Activated T-cell treated with anti-CD3 and anti-CD28 coated beads, Interleukin-2, amount 50 U/mL, for 4 hours (primary cell): ENCODE results near the gene ADK. TPM values are rescaled to one million over a fixed set of nuclear protein-coding genes. Genes with fewer than 3 reads are reported as not detected.

Source experiments
- ATAC-seq, 2 donors: fragments of 200-7000 bp; cut with Tn5 transposase; one replicate each; pipeline ENCODE4 v1.10.0; 2021
- DNase-seq: peaks from one replicate; pipeline ENCODE4 v3.0.0-alpha.2; 2020
- H3K27me3 Mint-ChIP-seq: one replicate; pipeline ENCODE4 v1.8.0; 2021; ENCODE audit warnings: low read depth, mixed read lengths
- H3K36me3 Mint-ChIP-seq: one replicate; pipeline ENCODE4 v1.8.0; 2022; ENCODE audit warnings: mixed read lengths; ENCODE audit not compliant: insufficient read depth
- H3K4me1 Mint-ChIP-seq: one replicate; pipeline ENCODE4 v1.8.0; 2021; ENCODE audit warnings: low read depth, mixed read lengths
- H3K4me3 Mint-ChIP-seq: one replicate; pipeline ENCODE4 v1.8.0; 2021; ENCODE audit warnings: mild to moderate bottlenecking, moderate library complexity, mixed read lengths
- H3K9me3 Mint-ChIP-seq: one replicate; pipeline ENCODE4 v1.8.0; 2021; ENCODE audit warnings: mixed read lengths
- total RNA-seq, 3 donors: library from RNA; stranded (reverse); gene quantifications; one replicate each; pipeline ENCODE4 v1.2.1, GENCODE V29; 2021

Gene ADK
- total RNA-seq, 3 donors from 2014 or later, result 49.7 to 56.8 (median 56.2) TPM

DNA sequence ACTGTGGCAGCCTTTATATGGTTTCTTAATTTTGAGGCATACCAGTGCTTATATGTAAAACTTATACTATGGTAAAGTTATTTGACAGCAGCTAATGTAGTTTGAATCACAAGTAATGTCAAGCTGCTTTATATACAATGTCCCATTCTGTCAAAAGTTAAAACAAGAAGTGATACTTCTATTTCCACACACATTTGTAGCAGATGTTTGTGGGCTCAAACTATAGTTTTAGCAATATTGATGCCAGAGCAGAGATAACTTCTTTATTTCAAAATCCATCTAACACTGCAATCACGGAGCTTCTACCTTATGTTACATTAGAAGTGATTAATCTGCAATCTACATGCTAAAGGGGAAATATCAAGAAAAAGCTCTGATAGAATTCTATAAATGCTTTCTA, 149.6 kb downstream of the ADK start:
- H3K4me1 Mint-ChIP-seq, result peaks cover 8% of the 10 kb centered on the region
- ATAC-seq (no peak), DNase-seq (no peak)
- no peaks in the 10 kb centered on the region for H3K9me3 Mint-ChIP-seq
- H3K27me3 Mint-ChIP-seq, result no peaks in the 10 kb centered on the region
- no peak overlapping the region for H3K4me3 Mint-ChIP-seq
- H3K36me3 Mint-ChIP-seq, result peaks cover 4% of the 10 kb centered on the region

DNA sequence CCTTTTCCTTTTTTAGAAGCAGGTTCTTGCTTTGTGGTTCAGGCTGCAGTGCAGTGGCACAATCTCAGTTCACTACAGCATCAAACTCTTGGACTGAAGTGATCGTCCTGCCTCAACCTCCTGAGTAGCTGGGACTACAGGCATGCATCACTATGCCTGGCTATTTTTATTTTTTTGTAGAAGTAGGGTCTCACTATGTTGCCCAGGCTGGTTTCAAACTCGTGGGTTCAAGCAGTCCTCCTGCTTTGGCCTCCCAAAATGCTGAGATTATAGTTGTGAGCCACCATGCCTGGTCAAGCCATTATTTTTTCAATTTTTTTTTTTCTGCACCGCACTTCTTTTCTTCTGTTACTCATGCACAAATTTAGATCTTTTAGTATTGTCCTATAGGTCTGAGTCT, 154.7 kb downstream of the ADK start:
- H3K4me3 Mint-ChIP-seq, result no peak overlapping the region
- H3K9me3 Mint-ChIP-seq, result no peaks in the 10 kb centered on the region

DNA sequence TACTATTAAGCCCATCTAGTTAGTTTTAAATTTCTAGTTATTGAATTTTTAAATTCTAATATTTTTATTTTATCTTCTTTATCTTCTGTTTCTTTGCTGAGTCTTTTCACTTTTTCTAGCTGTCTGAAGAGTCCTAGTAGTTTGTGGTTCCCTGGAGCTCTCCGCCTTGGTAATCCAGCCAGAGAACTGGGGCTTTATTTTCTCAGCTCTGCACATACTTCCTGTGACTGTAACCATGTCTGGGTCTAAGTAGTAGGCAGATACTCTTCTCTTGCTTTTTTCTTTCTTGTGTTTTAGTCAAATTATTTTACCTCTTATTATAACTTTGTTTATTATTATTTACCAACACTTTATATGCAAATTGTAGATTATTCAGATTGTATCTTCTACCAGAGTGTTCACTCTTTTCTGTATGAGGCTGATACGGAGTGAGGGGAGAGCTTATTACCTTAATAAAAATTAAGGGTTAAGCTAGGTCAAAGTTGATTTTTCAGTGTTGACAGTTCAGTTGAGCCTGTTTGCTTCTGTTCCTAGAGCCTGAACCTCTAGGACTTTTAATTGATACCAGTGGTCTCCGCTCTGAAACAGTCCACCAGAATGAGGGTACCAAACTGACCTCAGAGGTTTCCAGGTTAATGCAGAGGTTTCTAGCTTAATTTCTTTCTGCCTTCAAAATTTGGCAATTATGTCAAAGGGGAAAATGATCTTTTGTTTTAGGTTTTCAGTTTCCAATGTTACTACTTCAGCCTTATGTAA, 155.4 kb downstream of the ADK start:
- H3K27me3 Mint-ChIP-seq, result no peaks in the 10 kb centered on the region
- peaks cover 10% of the 10 kb centered on the region for H3K36me3 Mint-ChIP-seq
- H3K4me1 Mint-ChIP-seq, result peaks cover 20% of the 10 kb centered on the region
- no peak for DNase-seq
- no peak overlapping the region for H3K4me3 Mint-ChIP-seq
- H3K9me3 Mint-ChIP-seq, result no peaks in the 10 kb centered on the region
- ATAC-seq, result no peak

More for the DNA sequence above, 154.7 kb downstream of the ADK start:
- no peak for DNase-seq
- Mint-ChIP-seq H3K36me3 (peaks cover 10% of the 10 kb centered on the region), H3K4me1 (peaks cover 20% of the 10 kb centered on the region), H3K27me3 (no peaks in the 10 kb centered on the region)
- no peak for ATAC-seq

DNA sequence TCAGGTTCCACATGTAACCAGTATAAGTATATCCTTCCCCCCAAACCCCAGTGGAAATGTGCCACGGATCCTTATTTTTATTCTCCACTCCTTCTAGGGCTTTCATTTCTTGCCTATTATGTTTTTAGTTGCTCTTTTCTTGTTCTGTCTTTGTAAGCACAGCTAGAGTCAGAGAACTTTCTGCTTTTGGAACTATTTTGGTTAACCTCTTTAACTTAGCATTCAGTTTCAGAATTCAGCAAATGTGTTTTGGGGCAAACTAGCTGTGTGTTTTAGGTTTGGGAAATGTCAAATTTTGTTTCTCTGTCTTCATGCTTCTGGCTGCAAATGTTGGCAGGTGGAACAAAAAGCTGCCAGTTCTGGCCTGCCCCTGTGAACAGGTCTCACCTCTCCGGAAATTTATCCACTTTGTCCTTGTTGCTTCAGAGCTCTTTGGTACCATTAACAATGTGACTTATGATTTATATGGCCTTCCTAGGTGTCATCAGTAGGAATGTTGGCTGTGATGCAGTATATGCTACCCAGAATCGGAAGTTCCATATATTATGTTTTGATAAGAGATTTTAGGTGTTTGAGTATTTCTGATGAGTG, 156.1 kb downstream of the ADK start:
- no peaks in the 10 kb centered on the region for H3K9me3 Mint-ChIP-seq
- no peak overlapping the region for H3K4me3 Mint-ChIP-seq
- no peaks in the 10 kb centered on the region for H3K27me3 Mint-ChIP-seq
- ATAC-seq (no peak), DNase-seq (no peak)
- peaks cover 20% of the 10 kb centered on the region for H3K4me1 Mint-ChIP-seq
- H3K36me3 Mint-ChIP-seq, result peaks cover 10% of the 10 kb centered on the region

DNA sequence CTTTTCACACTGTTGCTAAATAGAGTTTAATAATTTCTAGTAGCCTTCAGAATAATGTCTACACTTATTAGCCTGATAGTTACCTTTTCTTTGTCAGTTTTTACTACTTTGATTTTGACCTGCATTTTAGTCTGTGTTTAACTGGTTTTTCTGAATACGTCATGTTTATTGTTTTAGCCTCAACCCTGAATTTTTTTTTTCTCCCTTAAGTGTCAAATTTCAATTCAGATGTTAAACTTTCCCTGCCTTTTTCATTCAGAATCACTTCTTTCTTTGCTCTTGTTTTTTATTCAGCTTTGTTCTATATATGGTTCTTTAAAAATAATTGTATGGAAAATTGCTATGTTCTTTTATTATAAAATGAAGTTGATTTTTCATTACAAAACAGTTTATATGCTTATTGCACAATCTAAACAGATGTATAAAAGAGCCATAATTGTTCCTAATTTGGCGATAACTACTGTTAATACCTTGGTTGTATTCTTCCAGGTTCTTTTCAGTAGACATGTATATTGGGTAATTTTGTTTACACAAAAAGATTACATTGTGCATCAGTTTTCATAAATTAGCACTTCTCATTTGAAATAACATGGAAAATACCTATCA, 159.7 kb downstream of the ADK start:
- H3K9me3 Mint-ChIP-seq, result no peaks in the 10 kb centered on the region
- no peak for DNase-seq
- H3K27me3 Mint-ChIP-seq, result no peaks in the 10 kb centered on the region
- peaks cover 13% of the 10 kb centered on the region for H3K36me3 Mint-ChIP-seq
- ATAC-seq, result no peak
- no peak overlapping the region for H3K4me3 Mint-ChIP-seq
- peaks cover 19% of the 10 kb centered on the region for H3K4me1 Mint-ChIP-seq

DNA sequence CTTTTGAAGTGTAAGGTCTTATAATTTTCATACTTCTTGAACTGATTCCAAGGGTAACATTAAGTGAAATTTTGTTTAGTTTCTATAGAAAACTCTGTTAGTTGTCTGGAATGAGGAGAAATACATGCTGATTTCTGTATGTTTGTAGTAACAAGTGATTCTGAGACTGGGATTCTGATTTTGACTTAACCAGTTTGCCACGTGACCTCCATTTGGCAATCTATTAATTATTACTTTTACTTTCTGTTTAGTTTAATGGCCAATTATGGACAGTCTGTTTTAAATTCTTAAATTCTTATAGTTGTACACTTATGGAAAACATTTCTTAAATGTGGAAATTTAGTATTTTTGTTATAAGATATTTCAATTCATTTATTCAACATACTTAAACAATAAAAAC, 163.1 kb downstream of the ADK start:
- H3K36me3 Mint-ChIP-seq, result peaks cover 21% of the 10 kb centered on the region
- H3K27me3 Mint-ChIP-seq, result no peaks in the 10 kb centered on the region
- DNase-seq, result no peak
- no peak overlapping the region for H3K4me3 Mint-ChIP-seq
- H3K4me1 Mint-ChIP-seq, result peaks cover 6% of the 10 kb centered on the region
- H3K9me3 Mint-ChIP-seq, result peaks cover 1% of the 10 kb centered on the region
- ATAC-seq, result no peak

DNA sequence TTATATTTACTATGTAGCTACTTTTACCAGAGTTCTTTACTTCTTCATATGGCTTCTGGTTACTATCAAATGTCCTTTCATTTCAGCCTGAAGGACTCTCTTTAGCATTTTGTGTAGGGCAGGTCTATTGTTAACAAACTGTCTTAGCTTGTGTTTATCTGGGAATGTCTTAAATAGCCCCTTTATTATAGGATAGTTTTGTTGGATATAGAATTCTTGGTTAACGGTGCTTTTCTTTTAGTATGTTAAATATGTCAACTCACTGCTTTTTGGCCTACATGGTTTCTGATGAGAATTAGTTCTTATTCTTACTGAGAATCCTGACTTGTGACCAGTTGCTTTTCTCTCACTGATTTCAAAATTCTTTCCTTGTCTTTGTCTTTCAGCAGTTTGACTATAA, 169.0 kb downstream of the ADK start:
- DNase-seq (no peak), ATAC-seq (no peak)
- peaks cover 18% of the 10 kb centered on the region for H3K9me3 Mint-ChIP-seq
- no peaks in the 10 kb centered on the region for H3K27me3 Mint-ChIP-seq
- no peak overlapping the region for H3K4me3 Mint-ChIP-seq
- peaks cover 2% of the 10 kb centered on the region for H3K4me1 Mint-ChIP-seq
- H3K36me3 Mint-ChIP-seq, result peaks cover 53% of the 10 kb centered on the region

DNA sequence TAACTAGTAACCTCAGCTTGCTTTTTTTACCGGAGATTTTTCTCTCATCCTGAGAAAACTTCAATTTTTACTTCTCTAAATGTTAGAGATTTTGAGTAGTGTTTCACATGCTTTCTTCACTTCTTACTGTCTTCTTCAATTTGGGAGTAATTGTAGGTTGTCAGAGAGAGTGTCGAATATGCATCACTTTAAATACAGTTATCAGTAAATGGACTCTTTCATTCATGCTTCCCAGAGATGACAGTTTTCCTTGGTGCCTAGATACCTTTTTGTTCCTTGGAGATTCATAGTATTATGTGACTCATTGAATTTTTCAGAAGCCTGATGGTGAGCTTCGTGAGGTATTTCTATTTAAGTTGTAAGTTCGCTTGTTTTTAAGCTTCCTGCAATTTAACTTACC, 169.7 kb downstream of the ADK start:
- peaks cover 18% of the 10 kb centered on the region for H3K9me3 Mint-ChIP-seq
- peaks cover 50% of the 10 kb centered on the region for H3K36me3 Mint-ChIP-seq
- no peak for DNase-seq
- no peak for ATAC-seq
- H3K4me3 Mint-ChIP-seq, result no peak overlapping the region
- peaks cover 2% of the 10 kb centered on the region for H3K4me1 Mint-ChIP-seq
- no peaks in the 10 kb centered on the region for H3K27me3 Mint-ChIP-seq

DNA sequence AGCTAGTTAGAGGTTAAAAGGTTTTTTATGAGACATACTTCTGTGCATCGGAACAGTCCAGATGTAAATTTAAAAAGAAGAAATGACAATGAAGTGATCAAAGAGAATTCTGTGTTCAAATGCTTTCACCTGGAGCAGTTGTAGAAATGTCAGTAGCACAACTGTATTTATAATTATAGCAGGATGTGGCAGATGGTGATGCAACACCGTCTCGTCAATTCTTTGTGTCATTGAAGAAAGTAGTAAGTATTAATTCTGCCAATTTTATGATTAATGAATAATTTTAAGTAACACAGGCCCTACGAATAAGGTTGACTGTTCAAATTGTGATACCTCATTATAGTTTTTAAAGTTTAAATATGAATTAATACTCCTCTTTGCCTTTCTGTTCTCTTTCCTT, 171.1 kb downstream of the ADK start:
- Mint-ChIP-seq H3K4me1 (peaks cover 2% of the 10 kb centered on the region), H3K9me3 (peaks cover 18% of the 10 kb centered on the region), H3K27me3 (no peaks in the 10 kb centered on the region), H3K4me3 (no peak overlapping the region), H3K36me3 (peaks cover 49% of the 10 kb centered on the region)
- ATAC-seq (no peak), DNase-seq (no peak)

DNA sequence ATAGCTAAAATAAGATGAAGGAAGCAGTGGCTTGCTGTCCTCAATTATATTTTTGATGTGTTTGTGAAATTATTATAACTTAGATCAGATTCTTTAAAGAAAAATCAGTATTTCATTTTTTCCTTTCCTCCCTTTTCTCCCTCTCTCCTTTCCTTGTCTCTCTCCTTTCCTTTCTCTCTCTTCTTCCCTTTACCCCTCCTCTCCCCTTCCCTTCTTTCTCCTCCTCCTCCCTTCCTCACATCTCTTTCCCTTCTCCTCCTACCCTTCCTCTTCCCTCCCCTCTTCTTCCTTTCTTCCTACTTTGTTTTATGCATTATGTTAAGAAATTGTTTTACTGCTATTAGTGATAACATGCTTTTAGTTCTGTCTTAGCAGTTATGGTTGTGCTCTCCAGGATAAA, 171.5 kb downstream of the ADK start:
- DNase-seq (no peak), ATAC-seq (no peak)
- H3K36me3 Mint-ChIP-seq, result peaks cover 44% of the 10 kb centered on the region

DNA sequence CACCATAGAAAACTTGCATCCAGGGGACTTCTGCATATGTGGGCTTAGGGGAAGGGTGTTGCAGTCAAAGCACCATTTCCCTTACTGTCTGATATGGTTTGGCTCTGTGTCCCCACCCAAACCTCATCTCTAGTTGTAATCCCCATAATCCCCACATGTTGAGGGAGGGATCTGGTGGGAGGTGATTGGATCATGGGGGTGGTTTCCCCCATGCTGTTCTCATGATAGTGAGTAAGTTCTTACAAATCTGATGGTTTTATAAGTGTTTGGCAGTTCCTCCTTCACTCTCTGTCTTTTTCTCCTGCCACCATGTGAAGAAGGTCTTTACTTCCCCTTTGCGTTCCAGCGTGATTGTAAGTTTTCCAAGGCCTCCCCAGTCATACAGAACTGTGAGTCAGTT, 177.4 kb downstream of the ADK start:
- Mint-ChIP-seq H3K4me1 (no peaks in the 10 kb centered on the region), H3K4me3 (no peak overlapping the region), H3K36me3 (peaks cover 31% of the 10 kb centered on the region), H3K9me3 (no peaks in the 10 kb centered on the region), H3K27me3 (no peaks in the 10 kb centered on the region)
- DNase-seq (no peak), ATAC-seq (no peak)

More for the DNA sequence above, 171.5 kb downstream of the ADK start:
- no peaks in the 10 kb centered on the region for H3K27me3 Mint-ChIP-seq
- peaks cover 18% of the 10 kb centered on the region for H3K9me3 Mint-ChIP-seq
- H3K4me1 Mint-ChIP-seq, result peaks cover 2% of the 10 kb centered on the region
- no peak overlapping the region for H3K4me3 Mint-ChIP-seq

DNA sequence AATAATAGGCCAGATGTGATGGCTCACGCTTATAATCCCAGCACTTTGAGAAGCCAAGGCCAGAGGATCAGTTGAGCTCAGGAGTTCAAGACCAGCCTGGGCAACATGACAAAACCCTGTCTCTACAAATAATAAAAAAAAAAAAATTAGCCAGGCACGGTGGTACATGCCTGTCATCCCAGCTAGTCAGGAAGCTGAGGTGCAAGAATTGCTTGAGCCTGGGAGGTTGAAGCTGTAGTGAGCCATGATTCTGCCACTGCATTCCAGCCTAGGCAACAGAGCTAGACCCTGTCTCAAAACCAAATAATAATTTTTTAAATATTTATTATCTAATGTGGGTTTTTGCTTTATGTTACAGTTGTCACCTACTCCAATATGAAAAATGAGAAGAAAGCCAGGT, 178.9 kb downstream of the ADK start:
- Mint-ChIP-seq H3K36me3 (peaks cover 27% of the 10 kb centered on the region), H3K9me3 (no peaks in the 10 kb centered on the region), H3K4me3 (no peak overlapping the region), H3K4me1 (no peaks in the 10 kb centered on the region), H3K27me3 (no peaks in the 10 kb centered on the region)
- ATAC-seq, result no peak
- no peak for DNase-seq

DNA sequence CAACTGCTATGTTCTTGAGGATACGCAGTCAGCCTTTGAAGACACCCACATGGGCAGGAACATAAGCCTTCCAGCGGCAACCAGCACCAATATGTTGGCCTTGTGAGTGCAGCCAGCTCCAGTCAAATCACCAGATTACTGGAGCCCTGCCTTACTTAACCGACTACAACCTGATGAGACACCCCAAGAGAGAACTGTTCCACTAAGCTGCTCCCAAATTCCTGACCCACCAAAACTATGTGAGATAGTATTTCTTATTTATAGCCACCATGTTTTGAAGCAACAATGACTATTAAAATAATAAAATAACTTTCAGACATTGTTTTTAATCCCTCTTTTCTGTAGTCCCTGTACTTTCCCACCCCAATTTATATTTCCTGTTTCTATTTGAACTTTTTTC, 179.6 kb downstream of the ADK start:
- Mint-ChIP-seq H3K36me3 (peaks cover 26% of the 10 kb centered on the region), H3K9me3 (no peaks in the 10 kb centered on the region), H3K4me1 (no peaks in the 10 kb centered on the region), H3K4me3 (no peak overlapping the region), H3K27me3 (no peaks in the 10 kb centered on the region)
- ATAC-seq (no peak), DNase-seq (no peak)

DNA sequence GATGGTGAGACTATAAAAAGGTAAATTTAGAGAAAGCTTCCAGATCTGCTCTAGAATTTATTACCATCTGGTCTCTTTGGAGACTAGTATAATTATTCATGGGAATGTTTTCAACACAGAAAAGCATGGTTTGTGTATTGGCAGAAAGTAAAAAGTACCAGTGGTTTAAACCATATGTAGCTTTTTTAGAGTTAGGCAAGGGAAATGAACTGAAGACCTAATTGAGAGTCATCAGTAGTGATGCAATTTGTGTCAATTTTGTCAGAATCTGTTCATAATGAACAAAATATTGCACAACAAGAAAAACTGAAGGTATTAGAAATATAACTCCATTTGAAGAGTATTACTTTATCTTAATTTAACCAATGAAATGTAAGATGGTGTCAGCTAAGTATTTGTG, 181.4 kb downstream of the ADK start:
- Mint-ChIP-seq H3K36me3 (peaks cover 32% of the 10 kb centered on the region), H3K27me3 (no peaks in the 10 kb centered on the region), H3K4me3 (no peak overlapping the region), H3K4me1 (no peaks in the 10 kb centered on the region), H3K9me3 (no peaks in the 10 kb centered on the region)
- DNase-seq, result no peak
- no peak for ATAC-seq

DNA sequence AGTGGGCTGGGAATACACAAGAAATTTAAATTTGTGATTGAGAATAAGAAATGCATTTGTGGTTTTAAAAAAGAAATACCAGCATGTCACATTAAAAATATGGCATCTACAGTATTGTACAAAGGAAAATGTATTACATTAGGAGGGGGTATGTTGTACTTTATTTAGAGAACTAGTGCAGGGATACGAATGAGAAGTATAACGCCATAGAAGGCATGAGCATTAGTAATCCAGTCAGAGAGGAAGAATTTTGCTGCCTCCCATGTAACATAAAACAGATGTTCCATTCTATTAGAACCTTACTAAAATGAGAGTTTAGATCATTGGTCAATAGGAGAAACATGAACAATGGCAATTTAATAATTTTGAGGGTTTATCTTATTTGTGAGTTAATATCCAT, 182.2 kb downstream of the ADK start:
- Mint-ChIP-seq H3K36me3 (peaks cover 32% of the 10 kb centered on the region), H3K4me3 (no peak overlapping the region), H3K9me3 (no peaks in the 10 kb centered on the region), H3K4me1 (no peaks in the 10 kb centered on the region), H3K27me3 (no peaks in the 10 kb centered on the region)
- no peak for DNase-seq
- no peak for ATAC-seq
